Activated naive CD4-positive, alpha-beta T cell treated with Interleukin-2 at 50 U/mL for 16 hours (primary cell): ENCODE measurements around the gene DHRS13.

Experiments used
- DNase-seq: peaks from one replicate; pipeline ENCODE4 v3.0.0-alpha.2; 2020

DHRS13 gene, protein sequence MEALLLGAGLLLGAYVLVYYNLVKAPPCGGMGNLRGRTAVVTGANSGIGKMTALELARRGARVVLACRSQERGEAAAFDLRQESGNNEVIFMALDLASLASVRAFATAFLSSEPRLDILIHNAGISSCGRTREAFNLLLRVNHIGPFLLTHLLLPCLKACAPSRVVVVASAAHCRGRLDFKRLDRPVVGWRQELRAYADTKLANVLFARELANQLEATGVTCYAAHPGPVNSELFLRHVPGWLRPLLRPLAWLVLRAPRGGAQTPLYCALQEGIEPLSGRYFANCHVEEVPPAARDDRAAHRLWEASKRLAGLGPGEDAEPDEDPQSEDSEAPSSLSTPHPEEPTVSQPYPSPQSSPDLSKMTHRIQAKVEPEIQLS

DNA sequence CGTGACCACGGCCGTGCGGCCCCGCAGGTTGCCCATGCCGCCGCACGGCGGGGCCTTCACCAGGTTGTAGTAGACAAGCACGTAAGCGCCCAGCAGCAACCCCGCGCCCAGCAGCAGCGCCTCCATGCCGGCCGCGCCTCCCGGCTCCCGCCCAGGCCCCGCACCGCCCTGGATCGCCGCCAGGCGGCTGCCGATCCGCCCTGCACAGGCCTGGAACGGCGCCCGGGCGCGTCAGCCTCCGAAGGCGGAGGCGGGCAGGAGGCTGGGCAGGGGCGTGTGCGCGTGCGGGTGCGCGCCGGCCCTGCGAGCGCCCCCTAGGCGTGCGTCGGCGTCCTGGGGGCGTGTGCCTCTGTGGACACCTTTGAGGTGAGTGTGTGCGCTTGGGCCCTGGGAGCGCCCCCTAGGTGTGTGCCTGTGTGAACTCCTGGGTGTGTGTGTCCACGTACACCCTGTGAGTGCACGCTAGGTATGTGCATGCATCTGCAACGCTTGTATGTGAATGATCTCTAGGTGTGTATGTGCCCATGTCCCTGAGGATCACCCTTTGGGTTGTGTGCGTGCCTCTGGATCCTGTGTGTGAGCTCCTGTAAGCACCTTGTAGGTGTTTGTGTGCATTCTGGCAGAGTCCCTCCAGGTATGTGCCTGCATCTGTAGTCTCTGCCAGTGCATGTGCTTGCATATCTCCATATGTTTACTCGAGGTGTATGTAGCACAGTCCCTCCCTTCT is at the start of gene DHRS13:
Gene DHRS13, minus strand, starts transcription at position 261 of the 727 bp plus-strand sequence. Its CDS starts 135 bp downstream, at position 126.
- peak; percentile 92 for DNase-seq

DNA sequence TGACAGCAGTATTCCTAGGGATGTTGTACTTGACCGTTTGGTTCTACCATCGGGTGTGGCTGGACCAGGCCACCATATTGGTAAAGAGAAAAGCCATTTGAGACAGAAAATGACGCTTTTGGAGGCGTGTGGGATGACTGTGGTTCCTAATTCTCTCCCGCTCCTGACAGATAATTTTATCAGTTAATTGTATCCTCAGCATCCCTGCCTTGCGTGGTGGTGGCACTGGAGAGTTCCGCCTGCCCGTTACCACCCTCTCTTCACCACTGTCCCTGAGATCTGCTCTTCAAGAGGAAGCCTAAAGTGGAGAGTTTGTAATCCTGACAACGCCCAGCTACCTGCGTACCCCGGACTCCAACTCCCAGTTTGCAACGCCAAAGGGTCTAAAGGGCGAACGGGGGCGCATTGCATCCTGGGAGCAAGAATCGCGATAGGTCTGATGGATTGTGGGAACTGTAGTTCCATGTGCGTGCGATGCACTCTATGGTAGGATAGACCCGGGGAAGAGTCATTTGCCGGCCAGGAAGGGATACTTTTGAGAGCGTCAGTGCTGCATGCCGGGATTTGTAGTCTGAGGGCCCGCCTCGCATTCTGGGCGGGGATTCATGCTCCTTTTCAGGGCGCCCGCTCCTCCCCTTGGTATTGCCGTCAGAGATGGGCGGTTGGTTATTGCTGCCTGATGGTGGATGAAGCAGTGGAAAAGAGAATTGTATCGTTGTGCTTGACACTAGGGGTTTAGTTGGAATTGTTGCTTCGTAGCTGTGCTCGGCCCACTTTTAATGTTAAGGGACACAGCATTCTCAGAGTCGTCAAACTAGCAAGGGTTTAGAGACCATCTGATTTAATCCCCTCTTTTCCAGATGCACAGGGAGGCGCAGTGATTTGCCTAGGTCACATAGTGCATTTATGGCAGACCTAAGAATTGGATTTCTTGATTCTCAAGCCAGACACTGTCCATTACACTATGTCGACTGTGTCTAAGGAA is 49.4 kb upstream of the DHRS13 start:
- DNase-seq, result peak; percentile 96

DNA sequence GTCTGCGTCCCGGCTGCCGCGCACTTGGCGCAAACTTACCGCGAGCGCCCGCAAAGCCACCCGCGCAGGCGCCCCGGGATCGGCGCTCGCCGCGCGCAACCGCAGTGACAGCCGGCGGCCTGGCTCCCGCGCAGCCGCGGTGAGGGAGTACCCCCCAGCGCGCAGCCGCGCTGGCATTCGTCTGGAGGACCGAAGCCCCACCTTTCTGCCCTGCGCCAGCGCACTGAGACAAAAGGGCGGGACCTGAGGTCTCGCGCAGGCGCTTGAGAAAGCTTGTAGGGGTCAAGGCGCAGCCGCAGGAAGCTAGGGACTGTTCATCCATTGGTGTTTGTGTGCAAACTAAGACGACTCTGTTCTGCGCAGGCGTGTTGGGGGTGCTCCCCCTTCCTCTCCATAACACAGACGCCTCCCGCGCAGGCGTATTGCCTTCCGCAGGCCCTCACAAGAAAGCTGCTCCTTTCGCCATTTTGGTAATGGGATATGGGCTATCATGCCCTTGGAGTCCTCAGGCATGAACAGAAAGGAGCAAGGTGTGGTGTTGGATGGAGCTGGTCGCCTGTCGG is 48.6 kb upstream of the DHRS13 start, which contains the start of gene PHF12:
Gene PHF12, minus strand, starts transcription at position 91 of the 563 bp plus-strand sequence. CDS start 558 bp downstream, outside the sequence.
- peak; percentile 100 for DNase-seq

DNA sequence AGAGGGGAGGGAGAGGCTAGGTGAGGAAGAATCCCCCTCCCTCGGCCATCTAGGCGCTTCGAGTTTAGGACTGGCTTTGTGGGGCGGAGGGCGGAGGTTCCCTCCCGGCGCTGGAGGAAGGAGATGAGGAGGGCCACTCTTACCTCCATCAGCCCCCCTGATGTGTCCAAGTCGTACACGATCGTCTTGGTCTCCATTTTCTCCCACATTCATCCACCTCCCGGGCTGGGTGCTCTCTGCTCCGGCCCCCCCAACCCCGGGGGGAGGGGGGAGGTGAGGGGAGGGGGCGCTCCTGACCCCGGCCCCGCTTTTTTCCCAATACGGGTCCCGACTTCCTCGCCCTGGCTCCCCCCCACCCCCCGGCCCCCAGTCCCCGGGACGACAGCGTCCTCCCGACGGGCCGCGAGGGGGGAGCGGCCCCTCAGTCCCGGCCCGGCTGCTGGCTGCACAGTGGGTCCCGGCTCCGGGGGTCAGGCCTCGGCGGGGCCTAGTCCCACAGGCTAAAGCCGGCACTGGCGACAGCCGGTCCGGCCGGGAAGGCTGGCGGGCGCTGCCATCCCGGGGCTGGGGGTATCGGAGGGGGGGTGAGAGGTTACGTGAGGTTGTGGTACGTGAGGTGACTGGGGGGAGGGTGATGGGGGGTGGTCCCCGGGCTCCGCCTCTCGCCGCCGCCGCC is 48.0 kb upstream of the DHRS13 start:
- no peak for DNase-seq

DNA sequence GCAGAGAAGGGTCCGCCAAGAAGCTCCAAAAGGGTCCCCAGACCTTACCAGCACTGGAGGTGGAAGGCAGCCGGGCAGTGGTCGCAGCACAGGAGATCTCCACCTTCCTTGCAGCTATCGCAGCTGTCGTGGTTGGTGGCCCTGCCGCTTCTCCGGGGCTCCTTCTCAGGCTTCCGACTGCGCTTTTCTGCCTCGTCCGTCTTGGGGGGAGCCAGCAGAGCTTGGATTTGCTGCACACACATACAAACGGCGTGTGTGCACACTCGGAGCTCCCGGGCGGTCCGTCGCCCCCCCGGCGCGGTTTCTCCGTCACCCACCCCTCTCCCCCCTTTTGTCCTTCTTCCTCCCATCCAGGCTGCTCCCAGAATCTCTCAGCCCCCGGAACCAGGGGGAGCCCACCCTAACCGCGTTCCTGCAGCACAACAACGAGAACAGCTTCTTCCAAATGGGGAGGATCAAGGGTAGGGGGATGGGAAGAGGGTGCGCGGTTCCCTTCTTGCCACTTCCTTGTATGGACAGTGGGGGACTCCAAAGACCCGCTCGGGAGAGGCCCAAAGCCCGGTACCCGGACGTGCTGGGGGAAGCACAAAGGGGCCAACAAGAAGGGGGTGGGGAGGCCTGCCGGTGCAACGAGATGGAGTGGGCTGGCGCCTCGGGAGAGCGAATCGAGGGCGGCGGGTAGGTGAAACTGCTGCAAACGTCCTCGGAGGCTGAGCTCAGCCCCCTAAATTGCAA is 47.3 kb upstream of the DHRS13 start:
- peak; percentile 59 for DNase-seq

DNA sequence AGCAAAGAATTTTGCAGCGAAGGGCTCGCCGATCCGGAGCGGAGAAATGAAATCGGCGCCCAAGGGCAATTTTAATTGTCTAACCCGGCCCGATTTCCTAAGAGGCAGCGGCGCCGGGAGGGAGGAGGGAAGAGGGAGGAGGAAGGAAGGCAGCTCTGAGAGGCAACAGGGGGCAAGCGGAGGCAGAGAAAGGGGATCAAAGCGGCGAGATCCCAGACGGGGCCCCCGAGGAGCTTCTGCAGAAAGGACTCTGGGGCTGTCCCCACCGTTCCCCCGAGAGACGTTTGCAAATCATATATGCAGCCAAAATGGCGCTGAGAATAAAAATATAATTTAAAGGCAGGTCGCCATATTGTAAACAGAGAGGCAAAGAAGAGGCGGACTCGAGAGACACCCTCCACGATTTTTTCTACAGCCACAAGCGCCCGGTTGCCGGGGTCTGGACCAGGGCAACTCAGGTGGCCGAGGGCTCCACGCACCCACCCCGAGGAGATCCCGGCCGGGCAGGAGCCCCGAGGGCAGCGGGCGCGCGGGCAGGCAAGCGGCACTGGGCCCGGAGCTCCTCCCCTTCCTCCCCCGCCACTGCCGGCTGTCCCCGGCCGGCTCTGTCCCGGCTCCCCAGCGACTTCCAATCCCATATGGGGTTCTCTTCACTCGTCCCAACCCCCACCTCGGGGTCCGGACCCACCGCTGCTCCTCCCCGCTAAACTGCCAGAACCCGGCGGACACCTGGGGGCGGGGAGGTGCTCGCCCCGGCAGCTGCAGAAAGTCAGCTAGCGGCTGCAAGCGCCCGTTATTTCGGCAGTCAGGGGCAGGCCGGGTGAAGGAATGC is 46.5 kb upstream of the DHRS13 start:
- DNase-seq, result peak; percentile 64

DNA sequence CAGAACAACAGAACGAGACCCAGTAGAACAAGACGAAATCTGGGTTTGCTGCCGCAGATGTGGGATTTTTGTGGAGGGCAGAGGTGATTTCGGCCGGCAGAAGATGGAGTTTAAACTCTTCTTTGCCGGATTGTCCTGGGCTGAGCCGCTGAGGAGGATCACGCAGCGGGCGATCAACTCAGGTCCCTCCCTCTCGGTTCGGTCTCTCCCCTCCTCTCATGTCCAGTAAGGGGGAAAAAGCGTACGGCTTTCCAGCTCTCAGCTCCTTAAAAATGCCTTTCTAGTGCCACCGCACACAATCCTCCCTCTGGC is 46.0 kb upstream of the DHRS13 start:
- no peak for DNase-seq

DNA sequence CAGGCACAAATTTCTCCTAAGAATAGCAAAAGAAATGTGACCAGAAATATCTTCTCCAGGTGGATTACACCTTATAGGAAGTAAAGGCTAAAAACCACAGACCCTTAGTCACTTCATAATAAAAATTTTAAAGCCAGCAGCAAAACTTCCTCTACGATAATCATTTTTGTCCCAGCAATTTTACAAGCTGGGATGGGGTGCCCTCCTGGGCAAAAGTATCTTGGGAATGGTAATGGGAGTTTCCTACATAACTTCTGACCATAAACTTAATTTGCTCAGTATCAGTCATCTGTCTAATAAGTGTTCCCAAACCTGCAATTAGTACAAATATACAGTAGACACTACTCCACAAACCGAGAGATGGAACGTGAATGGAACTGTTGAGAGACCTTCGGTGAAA is 45.5 kb upstream of the DHRS13 start:
- no peak for DNase-seq

DNA sequence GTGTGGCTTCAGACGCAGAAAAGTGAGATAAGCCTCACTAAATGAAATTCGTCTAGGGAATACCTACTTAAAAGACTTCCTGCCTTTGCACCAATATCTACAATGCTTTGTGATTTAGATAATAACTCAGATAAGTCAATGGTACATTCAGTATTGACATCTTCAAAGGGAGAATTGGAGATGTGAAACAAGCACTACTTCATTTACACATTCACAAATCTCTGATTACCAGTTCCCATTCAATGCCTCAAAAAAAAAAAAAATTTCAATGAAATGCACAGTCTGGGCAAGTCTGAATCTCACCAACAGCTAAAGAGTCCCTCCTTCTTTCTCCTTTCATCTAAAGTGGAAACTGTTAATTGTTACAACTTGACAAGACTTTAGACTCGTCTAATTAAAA is 44.8 kb upstream of the DHRS13 start:
- DNase-seq, result no peak

DNA sequence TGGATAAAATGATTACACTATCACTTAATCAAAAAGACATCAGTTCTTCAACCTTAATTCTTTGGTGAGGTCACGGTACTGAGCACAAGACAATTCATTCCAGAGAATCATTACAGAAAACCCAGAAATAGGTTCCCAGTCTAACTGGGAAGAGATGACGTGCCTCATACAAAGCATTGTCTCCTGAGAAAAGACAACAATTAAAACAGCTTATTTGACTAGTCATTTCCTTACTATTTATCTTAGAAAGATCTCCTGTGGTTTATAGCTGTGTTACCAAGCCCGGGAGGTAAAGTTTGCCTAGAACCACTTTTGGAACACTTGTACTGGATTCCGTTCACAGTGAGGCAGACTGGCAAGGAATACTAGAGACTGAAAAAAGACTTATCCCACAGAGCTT is 43.4 kb upstream of the DHRS13 start:
- DNase-seq, result no peak

DNA sequence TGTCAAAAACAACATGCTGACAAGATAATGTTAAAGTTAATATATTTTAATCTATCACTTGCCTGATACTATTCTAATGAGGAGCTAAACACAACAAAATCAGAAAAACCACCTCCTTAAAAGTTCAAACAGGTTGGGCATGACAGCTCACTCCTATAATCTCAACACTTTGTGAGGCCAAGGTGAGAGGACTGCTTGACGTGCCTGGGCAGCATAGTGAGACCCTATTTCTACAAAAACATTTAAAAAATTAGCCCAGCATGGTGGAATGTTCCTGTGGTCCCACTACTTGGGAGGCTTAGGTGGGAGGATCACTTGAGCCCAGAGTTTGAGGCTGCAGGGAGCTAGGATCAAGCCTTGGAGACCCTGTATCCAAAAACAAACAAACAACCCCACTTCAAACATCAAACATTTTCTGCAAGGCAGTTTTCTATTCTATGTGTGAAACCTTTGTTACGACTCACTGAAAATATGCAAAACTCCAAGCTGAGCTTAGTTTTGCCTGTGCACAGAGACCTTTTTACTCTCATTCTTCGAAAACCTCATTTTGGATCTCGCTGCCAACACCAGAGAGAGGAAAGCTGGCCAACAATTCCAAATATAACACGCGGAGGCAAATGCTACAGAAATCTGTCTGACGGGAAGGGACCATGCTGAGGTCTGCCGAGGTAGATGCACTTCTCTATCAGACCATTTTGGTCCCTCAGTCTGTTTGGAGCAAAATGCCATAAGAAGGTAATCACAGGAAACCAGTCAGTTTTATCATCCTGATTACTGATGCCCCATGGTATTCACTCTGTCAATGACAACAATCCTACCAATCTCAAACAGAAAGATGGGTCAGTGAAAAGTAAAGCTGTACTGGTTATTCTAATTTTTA is 42.2 kb upstream of the DHRS13 start:
- no peak for DNase-seq

DNA sequence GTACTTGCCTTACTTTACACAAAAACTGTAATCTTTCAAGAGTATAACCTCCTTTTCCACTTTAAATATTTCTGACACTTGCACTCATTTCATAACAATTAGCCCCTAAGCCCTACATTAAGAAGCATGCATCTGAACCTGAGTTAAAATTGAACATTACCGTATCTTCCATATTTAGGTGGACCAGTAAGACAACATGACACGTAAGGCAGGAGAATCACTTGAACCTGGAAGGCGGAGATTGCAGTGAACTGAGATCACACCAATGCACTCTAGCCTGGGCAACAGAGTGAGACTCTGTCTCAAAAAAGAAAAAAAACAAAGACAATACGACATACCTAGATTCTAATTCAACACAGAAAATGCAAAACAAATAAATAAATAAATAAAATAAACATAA is 41.5 kb upstream of the DHRS13 start:
- no peak for DNase-seq

DNA sequence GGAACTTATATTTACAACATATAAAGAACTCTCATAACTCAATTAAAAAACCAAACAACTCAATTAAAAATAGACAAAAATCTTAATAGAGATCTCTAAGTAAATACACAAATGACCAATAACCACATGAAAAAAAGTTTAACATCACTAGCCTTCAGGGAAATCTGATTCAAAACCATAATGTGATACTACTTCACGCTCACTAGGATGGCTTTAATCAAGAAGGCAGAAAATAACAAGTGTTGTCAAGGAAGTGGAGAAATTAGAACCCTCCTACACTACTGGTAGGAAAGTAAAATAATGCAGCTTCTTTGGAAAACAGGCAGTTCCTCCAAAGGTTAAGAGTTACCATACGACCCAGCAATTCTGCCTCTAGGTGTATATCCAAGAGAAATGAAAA is 40.0 kb upstream of the DHRS13 start:
- DNase-seq, result no peak

DNA sequence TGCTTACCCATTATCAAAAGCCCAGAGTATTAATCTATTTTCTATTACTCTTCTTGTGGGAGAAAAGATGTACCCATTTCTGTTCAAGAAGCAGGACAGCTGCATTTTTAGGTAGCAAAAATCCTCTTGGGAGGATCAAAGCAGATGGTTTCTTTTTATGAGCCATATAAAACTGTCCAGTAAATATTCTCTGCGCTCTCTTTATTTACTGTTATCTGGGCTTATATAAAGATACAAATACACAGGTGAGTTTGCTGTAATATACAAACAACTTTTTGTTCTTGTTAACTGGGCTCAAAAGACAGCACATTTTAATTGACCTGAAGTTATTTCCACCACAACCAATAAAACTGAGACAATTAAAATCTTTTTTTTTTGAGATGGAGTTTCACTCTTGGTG is 38.4 kb upstream of the DHRS13 start:
- DNase-seq, result no peak

DNA sequence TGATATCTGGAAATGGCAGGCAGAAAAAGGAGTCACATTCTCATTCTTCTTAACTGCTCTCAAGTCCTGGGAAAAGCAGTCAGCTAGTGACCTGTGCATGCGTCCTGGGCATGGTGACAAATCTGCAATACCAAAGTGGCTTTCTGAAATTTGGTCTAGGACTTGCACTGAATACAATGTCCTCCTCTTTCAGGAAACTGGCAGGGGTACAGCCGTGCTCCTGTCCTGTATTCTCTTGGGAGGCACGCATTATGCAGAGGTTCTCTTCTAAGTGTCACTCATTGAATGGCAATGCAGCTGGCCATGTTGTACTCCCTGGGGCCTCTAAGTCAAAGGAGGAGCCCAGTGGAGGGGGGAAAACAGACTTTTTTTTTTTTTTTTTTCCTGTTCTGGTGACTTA is 37.8 kb upstream of the DHRS13 start:
- no peak for DNase-seq

DNA sequence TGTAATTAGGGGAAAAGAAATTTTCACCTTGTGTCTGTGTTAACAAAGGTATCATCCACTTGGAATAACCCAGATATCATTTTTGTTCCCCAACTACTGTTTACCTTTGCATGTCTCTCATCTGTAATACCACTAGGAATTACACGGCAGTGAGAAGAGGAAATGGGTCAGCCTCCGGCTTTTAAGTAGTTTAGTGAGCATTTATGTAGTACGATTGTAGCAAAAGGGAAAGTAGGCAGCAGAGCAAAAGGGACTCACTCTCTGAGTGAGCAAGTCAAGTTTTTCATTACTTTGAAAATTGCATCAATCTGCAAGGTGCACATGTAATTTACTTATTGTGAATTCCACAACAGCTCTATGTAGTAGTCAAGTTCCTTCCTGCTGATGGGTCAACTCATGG is 37.3 kb upstream of the DHRS13 start:
- no peak for DNase-seq

DNA sequence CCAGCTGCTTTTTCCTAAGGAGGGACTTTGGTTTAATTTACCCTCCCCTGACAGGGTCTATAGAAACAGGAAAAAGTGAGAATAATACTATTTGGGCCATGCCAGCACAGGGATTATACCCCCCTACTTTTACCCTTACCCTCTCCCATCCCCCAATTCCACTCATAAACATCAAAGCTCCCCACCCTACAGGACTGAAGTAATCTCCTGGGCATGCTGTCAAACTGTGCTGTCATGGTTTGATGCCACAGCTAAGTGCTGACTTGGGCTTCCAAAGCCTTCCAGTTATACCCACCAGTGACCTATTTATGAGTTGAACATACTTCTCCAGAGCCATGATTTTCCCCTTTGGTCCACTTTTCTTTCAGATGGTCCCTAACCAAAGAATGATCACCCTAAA is 35.7 kb upstream of the DHRS13 start:
- DNase-seq, result no peak

DNA sequence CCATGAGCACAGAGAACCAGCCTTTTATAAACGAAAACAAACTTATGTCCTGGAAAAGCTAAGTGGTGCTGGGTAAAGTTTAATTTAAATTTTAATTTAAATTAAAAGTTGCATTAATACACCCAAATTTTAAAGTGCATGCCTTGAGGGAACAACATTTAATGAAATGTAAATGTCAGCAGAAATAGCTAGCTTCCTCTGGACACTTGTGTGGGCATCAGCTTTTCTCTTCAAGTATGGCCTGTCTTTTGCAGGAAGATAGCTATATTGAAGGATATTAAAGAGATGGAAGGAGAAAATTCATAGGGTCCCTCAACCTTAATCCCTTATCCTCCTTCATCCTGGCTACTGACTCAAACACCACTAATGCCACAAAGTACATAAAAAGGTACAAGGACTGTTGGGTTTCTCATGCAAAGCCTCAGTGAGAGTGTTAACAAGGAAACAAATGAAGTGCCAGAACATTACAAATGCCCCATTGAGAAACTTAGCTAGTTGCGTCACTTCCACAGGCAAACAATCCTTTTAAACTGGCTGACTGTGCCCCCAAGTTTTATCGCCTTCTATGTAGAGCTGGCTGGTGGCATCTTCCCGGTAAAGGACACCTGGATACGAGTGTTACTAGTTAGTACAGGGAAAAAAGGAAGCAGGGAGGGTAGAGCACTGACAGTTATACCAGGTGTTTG is 34.3 kb upstream of the DHRS13 start:
- DNase-seq, result no peak
